Stimulated activated CD4-positive, alpha-beta T cell treated with anti-CD3 and anti-CD28 coated beads, Interleukin-12 subunit alpha, Interleukin-12 subunit beta, amount 100 ng/mL, for 48 hours (primary cell): ENCODE measurements around the gene SMOC1.
"Not testable (repeated sequence)": the region's sequence is repeated elsewhere in the genome, so short reads cannot be mapped to it uniquely, and the experiment has no call there.

Experiments
- DNase-seq, 3 donors: peaks; one replicate each; pipeline ENCODE4 v3.0.0-alpha.2; 2020; ENCODE audit warnings: low read depth in 2 of 3, low spot score in 1 of 3

Gene SMOC1

GRCh38 chr14:69896972-69897371 lies 17.8 kb downstream of the SMOC1 start:
- DNase-seq = no peak

- no peak for DNase-seq
Observed at GRCh38 chr14:69900603-69901002, 21.4 kb downstream of the SMOC1 start.

GRCh38 chr14:69901113-69901951 lies 22.1 kb downstream of the SMOC1 start:
- DNase-seq = no peak

- DNase-seq = not testable (repeated sequence)
Observed at GRCh38 chr14:69903046-69903445, 23.8 kb downstream of the SMOC1 start.

GRCh38 chr14:69904246-69904645 lies 25.0 kb downstream of the SMOC1 start:
- no peak for DNase-seq

- no peak for DNase-seq
Observed at GRCh38 chr14:69906201-69906600, 27.0 kb downstream of the SMOC1 start.

GRCh38 chr14:69909826-69910550 lies 30.8 kb downstream of the SMOC1 start:
- no peak for DNase-seq

GRCh38 chr14:69910871-69911270 lies 31.7 kb downstream of the SMOC1 start:
- no peak for DNase-seq

- no peak for DNase-seq
Observed at GRCh38 chr14:69913686-69914085, 34.5 kb downstream of the SMOC1 start.

GRCh38 chr14:69916396-69916795 lies 37.2 kb downstream of the SMOC1 start:
- DNase-seq = no peak

GRCh38 chr14:69917287-69917686 lies 38.1 kb downstream of the SMOC1 start:
- no peak for DNase-seq

GRCh38 chr14:69919815-69920214 lies 40.6 kb downstream of the SMOC1 start:
- no peak for DNase-seq

GRCh38 chr14:69921052-69921451 lies 41.8 kb downstream of the SMOC1 start:
- DNase-seq = no peak

GRCh38 chr14:69922198-69922597 lies 43.0 kb downstream of the SMOC1 start:
- no peak for DNase-seq

GRCh38 chr14:69924201-69924600 lies 45.0 kb downstream of the SMOC1 start:
- DNase-seq = no peak

- DNase-seq = no peak
Observed at GRCh38 chr14:69928111-69928523, 48.9 kb downstream of the SMOC1 start.

- DNase-seq = no peak
Observed at GRCh38 chr14:69930780-69931379, 51.7 kb downstream of the SMOC1 start.

GRCh38 chr14:69931960-69932359 lies 52.7 kb downstream of the SMOC1 start:
- no peak for DNase-seq

GRCh38 chr14:69932391-69932790 lies 53.2 kb downstream of the SMOC1 start:
- no peak for DNase-seq

- DNase-seq = no peak
Observed at GRCh38 chr14:69933623-69934275, 54.5 kb downstream of the SMOC1 start.

- no peak for DNase-seq
Observed at GRCh38 chr14:69937367-69938081, 58.3 kb downstream of the SMOC1 start.
